Amniotic stem cell (primary cell): ENCODE results near the gene NME5.
A peak's percentile ranks its signal among the peaks of the same experiment; 100 is the strongest.

Source experiments
- DNase-seq: peaks from one replicate; lab custom pipeline; 2025; lab: John Stamatoyannopoulos, UW

NME5 gene

DNA sequence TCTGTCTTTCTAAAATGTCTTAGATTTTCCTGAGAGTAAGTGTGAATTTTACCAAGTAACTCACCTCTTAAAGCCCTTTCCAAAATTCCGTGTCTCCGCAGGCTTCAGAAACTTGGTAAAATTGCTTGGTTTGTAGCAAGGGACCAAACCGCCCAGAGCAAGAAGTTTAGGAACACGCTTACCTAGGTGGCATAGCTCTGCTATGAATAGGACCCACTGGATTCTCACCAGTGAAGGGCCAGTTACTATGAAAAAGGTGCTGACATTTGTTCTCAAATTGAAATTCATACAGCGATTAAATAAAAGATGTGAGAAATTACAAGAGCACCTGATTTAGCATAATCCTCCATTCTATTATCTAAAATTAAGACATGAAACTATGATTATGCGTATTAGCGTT is 6.7 kb downstream of the NME5 start:
- DNase-seq, result no peak

DNA sequence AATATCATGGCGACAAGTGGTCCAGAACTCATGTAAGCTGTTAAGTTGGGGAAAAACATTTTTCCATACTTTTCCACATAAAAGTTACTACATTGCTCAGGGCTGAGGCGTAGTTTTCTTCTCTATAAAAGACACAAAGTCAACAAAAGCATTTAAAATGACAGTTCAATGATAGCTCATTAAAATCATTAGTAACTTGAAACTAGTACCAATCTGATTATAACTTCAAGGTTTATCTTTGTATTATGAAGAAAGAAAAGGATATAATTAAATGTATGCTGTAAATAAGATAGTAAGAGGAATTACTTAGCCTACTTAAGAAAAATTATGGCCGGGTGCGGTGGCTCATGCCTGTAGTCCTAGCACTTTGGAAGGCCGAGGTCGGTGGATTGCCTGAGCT is 9.9 kb downstream of the NME5 start:
- DNase-seq, result no peak

DNA sequence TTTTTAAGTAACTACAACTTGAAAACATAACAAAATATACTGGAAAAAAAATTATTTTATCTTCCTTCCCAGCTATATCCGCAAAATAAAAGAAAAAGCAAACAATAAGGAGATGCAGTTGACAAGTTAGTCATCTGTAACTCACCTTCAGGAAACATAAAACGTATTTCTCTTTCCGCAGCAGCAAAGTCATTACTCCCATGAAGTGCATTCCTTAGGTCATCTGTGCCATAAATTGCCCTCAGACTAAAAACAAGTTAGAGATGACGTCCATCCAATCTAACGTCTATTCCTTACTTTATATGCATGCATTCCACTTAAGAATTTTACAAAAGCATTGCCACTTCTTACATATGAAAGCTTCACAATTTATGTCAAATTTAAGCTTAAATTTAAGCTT is 10.9 kb downstream of the NME5 start:
- DNase-seq, result no peak

DNA sequence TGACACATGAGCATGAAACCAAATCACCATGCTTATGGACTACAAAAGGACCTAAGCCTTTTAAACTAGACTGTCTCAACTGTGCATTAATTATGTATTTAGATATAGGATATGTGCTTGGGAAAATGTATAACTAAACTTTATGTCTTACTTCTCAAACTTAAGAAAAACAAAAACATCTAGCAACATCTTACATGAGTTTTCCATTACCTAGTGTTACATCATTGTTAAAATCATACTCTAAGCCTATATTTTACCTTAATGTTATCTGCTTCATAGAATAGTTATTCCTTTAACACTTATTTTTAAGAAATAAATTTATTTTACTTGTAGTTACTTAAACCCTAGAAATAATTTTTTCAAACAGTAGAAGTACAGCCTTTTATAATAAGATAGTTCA is 24.0 kb downstream of the NME5 start:
- no peak for DNase-seq

DNA sequence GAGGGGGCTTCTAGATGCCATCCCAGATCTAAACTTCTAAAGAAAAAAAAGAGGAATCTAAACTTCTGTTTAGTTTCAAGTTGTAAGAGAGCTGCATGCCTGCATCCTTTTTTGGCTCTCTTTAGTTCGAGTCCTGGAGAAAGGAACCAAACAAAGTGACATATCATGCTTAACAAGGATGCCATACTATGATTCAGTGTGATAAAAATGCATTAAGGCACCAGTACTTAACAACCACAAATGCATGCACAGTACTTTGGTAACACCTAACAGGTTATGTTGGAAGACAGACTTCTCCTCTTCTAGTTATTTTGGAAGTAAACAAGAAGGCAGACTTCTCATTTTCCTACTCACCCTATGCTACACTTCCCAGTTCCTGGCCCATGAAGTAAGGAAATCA is 27.3 kb downstream of the NME5 start:
- DNase-seq, result no peak

DNA sequence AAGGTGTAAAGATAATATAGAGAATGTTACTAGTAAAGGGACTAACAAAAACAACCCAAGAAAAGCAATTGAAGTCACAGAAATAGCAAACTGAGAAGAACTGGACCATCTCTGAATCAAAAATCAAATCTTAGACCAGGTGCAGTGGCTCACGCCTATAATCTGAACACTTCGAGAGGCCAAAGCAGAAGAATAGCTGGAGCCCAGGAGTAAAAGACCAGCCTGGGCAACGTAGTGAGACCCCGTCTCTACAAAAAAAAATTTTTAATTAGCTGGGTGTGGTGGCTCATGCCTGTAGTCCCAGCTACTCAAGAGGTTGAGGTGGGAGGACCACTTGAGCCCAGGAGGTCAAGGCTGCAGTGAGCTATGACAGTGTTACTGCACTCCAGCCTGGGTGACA is 28.0 kb downstream of the NME5 start:
- DNase-seq, result no peak

DNA sequence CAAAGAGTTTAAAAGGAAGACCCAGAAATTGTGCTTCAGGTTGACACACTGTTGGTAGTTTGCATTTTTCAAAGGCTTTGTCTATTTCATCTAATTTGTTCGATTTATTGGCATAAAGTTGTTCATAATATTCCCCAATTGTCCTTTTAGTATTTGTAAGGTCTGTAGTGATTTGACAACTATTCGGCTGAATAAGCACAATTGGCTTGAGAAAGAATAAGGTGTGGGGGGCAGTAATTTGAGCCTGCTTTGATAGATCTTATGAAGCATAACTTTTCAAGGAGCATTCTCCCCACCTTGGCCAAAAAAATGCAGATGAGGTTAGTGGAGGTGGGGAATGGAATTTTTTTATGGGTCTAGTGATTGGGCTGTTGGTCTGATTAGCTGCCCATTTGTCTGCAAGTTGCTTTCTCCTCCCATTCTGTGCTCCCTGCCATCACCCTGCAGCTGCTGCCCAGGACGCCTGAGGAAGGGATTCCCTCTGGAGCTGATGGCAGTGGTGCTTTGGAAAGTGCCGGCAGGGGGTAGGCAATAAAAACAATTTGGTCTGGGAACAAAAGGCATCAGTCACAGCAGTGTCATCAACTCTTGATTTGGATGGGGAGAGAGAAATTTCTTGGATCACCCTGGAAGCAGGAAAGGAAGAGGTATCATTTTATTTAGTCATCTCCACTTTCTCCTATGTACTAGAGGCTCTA is 28.8 kb downstream of the NME5 start:
- DNase-seq, result no peak

DNA sequence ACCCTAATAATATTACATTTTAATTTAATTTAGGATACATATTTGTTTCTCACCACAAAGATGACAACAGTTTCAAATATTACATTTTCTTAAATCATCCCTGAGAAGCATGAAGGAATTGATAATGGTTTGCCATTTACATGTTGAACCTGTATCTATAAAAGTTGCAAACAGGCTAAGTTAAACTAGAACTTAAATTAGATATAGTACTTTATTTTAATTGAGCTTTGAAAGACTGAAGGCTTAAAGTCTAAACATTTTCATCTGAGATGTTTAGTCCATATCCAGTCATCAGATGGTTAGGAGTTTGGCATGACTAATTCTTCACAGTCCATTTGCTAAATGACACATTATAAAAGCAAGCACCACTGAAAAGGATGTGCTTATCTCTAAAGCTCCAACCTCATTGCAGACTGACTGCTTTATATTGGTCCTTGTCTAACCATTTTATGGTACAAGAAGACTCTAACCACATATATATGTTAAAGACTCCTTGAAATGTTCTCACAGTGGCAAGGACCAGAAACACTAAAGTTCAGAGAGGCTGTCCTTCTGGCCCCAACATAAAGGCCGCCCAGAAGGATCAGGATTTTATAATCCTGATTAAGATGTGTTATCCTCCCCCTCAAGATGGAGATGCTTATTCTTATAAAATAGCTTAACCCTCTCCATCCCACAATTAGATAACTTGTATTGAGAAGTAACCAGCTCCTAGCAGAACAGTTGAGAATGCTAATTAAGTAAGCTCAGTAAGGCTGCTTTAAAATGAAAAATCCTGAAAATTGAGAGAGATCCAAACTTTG is 29.6 kb downstream of the NME5 start:
- DNase-seq, result peak; percentile 6

DNA sequence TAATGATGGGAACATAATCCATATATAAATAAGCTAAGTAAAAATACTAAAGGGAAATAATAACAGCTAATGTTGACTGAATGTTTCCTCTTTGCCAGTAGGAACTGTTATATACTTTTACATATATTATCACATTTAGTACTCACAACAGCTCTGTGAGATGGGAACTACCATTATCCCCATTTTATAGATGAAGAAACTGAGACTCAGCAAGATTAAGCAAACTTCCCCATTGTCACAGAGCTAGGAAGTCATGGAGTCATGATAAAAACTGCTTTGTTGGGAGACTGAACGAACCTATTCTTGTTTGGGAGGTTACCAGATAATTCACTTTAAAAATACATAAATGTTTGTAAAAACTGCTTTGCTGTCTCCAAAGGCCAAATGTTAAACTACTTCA is 32.0 kb downstream of the NME5 start:
- no peak for DNase-seq

DNA sequence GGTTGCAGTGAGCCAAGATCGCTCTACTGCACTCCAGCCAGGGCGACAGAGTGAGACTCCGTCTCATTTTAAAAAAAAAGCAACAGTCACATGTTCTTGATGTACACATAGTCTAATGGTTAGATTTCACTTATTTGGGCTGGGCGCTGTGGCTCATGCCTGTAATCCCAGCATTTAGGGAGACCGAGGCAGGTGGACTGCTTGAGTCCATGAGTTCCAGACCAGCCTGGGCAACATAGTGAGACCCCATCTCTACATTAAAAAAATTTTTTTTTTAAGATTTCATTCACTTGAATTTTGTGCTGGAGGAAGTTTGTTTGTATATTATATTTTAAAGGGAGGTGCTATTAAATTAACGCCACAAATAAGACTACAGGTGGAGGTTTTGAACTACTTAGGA is 33.5 kb downstream of the NME5 start:
- DNase-seq, result no peak

DNA sequence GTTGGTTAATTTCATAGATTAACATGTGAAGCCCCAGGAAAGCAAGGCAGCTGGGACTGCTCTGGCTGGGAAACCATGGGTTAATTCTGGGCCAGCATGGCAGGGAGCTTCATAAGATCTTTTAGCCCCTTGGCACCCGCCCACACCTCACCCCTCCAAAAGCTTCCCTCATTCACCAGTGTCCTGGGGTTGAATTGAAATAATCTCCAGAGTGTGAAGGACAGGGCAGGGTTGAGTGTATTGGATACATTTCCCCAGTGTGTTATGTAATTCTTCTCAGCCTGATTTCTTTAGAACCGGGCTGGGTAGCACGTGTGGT is 36.0 kb downstream of the NME5 start:
- no peak for DNase-seq

DNA sequence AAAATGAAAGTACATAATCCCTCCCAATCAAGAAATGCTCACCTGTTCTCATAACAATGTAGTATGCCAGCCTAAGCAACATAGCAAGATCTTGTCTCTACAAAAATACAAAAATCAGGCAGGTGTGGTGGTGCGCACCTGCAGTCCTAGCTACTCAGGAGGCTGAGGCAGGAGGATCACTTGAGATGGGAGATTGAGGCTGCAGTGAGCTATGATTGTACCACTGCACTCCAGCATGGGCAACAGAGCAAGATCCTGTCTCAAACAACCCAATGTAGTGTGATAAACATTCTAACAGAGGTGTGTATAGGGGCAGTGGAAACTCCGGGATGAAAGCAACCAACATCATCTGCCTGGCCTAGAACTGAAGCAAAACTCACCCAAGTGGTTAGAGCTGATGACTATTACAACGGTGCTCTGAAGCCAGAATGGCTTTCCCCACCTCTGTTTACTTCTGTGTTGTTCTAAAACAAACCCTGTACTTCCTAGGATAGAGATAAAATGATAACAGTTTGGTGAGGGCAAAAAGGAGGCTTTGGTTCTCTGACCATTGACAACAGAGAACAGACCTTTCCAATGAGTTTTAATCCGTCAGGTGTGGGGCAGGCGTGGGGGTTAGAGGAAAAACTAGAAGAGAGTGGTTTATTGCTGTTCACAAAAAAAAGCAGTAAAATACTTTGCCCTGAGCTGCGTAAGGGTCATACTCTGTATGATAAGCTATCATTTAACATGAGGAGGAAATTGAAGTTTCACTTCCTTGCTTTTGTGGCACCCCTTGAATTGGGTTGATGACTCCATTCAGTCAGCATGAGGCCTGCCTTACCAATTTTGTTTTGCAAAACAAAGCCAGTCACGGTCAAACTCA is 36.5 kb downstream of the NME5 start:
- no peak for DNase-seq

DNA sequence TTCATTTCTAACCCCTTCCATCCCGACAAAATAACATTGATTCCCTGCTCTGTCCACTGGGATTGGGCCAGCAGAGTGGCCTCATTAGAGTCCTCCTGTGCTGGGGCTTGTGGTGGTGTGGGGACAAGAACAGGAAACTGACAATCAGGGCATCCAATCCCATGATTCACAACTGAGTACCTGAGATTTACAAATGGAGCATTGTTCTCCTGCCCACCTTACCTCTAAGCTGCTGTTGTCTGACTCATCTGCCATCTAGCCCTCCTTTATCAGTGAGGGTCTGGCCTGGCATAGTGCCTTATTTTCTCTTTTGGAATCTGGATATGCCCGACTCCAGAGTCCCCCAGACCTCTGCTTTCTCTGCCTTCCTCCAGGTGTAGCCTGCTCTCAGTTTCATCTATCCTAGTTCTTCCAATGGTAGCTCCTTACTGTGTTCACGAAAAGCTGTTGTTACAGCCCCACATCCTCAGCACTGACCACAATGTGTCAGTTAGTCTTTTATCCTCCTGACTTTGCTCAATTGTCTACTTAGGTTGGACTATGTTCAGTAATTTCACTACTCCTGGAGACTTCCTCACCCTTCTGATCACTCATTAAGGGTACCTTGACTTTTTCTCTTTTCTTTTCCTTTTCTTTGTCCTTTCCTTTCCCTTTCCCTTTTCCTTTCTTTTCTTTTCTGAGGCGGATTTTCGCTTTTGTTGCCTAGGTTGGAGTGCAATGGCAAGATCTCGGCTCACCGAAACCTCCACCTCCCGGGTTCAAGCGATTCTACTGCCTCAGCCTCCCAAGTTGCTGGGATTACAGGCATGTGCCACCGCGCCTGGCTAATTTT is 42.0 kb downstream of the NME5 start:
- DNase-seq, result no peak

DNA sequence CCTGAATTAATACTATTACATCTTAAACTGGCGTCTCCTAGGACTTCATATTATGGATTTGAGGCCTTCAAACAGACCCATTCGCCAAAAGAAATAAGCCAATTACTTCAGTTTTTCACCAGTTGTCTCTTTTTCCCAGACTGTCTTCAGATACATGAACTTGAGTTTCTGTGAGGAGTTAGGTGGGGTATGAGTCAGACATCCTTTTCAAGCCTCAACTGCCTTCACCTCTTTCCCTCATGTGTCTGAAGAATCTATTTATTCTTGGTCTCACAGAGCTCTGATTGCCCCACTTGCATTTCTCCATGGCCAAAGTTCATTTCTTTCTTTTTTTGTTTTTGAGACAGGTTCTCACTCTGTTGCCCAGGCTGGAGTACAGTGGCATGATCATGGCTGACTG is 42.9 kb downstream of the NME5 start:
- no peak for DNase-seq

DNA sequence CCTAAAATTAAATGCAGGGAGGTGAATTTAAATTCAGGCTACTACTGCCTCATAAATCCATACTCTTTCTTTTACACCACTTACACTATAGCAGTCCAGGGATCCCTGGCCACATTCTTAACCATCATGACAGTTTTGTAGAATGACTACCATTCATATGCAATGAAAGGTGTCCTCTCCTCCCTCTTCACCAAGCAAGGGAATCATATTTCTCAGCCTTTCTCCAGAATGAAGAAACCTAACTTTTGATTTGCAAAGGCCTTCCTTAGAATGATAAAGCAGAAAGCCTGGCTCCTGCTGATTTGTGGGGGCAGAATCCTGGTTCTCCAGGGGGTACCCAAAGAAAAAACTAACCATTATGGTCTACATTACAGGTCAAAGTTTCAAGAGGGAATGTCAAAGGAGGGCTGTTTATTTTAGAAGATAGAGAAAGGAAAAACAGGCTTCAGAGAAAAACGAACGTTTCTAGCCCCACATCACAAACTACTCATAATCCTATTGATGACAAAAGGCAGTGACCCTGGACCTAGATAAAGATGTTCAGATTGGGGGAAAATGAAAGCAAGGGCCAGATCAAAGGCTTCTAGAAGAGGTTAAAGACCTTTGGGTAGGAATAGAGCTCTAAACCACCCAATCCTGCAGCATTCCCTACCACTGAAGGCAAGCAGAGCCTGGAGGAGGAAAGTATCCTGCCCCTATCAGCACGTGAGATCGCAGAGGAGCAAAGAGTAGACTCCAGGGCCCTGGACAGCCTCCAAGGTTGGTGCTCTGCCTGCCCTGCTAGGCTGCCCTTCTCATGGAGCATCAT is 43.9 kb downstream of the NME5 start:
- no peak for DNase-seq

DNA sequence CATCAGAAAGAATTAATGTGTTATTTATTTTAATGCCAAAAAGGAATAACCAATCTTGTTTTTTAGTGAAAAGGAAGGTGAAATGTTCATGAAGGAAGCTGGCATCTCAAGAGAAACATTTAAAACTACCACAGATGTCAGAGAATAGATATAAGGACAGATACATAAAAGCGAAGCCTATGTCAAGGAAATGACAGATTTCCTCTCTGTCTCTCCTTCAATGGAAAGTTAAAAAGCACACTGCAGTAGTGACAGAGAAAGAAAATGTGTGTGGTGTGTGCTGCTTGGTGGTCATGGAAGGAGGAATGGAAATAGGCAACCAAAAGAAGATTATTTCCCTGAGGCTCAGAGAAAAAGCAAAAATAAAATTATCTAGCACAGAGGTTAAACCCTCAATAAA is 46.2 kb downstream of the NME5 start:
- DNase-seq, result no peak

DNA sequence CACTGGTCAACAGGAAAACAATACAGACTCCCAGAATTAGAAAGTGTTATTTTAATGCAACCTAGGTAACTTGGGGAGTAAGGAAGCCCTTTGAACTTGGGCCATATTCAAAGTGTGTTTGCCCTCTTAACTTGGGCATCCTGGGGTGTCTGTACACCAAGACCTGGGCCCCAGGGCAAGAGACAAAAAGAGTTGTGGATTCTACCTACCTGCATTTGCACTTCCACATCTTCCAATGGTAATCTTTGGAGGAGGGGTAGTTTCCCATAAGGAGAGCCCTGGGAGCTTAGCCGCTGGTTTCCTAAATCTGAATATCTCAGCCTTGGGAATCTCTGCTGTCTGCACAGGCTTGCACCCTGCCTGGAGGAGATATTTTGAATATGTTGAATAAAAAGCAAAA is 46.9 kb downstream of the NME5 start:
- DNase-seq, result no peak

DNA sequence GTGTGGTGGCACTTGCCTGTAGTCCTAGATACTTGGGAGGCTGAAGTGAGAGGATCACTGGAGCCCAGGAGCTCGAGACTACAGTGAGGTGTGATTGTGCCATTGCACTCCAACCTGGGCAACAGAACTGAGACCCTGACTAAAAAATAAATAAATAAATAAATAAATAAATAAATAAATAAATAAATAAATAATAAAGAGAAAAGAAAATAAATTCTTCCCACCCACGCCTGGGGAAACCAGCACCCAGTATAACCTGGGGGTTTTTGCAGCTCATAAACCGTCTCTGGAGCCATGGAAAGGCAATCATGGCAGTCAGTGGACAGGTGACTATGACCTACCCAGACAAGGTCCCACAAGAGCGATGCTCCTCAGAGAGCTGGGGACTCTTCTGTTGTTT is 47.5 kb downstream of the NME5 start:
- DNase-seq, result no peak

DNA sequence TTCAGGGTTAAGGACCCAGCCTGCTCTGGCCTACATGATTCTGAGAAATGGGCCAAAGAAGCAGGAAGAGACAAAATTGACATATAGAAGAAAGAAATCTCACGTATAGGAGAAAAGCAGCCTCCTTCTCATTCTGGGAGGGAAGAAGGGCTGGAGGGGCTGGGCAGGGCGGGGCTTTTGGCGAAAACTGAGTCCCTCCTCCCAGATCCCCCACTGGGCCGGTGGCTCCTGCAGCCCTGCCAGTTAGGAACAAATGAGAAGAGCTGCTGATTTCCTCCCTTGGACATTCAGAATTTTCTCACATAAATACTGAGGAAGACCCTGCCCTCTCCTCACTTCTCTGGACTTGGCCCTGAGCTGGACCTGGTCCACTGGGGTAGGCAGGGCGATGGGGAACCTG is 55.5 kb downstream of the NME5 start, which contains the start of gene WNT8A:
Gene WNT8A (plus strand): TSS at position 332 of the 400 bp plus-strand sequence. CDS start 95 bp downstream, outside the sequence.
- no peak for DNase-seq

DNA sequence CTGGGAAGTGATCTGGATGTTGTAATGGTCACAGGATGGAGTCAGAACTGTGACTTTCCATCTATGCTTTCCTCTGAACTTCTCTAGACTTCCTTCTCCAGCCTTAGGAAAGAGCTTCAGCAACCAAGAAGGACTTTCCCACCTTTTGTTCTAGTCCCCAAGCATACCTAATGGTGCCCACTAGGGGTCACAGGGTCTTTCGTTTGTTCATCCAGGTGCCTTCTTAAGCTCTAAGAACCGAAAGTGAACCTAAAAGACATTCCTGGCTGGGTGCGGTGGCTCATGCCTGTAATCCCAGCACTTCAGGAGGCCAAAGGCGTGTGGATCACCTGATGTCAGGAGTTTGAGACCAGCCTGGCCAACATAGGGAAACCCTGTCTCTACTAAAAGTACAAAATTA is 57.2 kb downstream of the NME5 start:
- no peak for DNase-seq

DNA sequence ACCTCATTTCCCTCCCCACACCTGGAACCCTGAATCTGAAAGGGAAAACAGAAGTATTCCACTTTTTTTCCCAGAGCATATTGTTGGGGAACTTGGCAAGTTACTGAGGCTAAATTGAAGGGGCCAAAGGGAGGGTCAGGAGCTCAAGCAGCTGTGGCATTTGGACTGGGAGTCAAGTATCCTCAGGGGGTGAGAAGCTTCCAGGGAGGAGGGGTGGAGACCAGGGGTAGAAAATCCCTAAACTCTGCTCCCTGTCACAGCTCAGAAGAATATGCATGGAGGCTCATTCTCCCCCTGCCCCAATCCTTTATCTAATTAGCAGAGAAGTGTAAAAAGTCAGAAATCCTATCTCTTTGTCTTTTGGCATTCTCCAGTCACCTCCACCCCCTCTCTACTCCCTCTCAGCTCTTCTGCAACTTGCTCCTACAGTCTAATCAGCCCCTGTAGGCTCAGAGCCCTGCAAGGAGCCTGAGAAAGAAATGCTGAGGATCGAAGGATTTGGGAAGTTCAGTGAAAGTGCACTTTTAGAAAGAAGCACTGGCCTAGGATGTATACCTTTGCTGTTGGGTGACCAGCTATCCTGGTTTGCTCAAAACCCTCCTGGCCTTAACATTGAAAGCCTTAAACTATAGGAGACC is 61.1 kb downstream of the NME5 start:
- DNase-seq, result no peak
